Left ventricle myocardium superior (tissue), 1 donor: ENCODE results near the gene HP. TPM values are rescaled to one million over a fixed set of nuclear protein-coding genes. Genes with fewer than 3 reads are reported as not detected.
"Not testable (repeated sequence)": the region's sequence is repeated elsewhere in the genome, so short reads cannot be mapped to it uniquely, and the experiment has no call there.

ENCODE experiments used
- ATAC-seq: fragments of 200-7000 bp; cut with Tn5 transposase; one replicate; pipeline ENCODE4 v1.9.1; 2020; ENCODE audit warnings: mild to moderate bottlenecking, moderate library complexity
- DNase-seq: peaks from one replicate; pipeline ENCODE4 v3.0.0-alpha.2; 2020
- intact Hi-C: fragments of 100-400 bp; cut with micrococcal nuclease; formaldehyde crosslinking; loops from one replicate; pipeline ENCODE4 v1.11.0; 2022
- total RNA-seq: library from RNA; stranded (reverse); fragmentation: NEBNext Ultra II Directional; extraction: Animal tissue kit (Norgen Biotek cat#: 25700); gene quantifications from one replicate; pipeline ENCODE4 v1.2.1, GENCODE V29; 2021
- donor health status: DM: no; HTN: yes; CAD: no; lungs with severe emphysema.

Gene HP
- total RNA-seq, 1 donor from 2014 or later, result 80.3 TPM

GRCh38 chr16:72073560-72074230, 19.4 kb downstream of the HP start:
- intact Hi-C loops, result no loop called here

DNA sequence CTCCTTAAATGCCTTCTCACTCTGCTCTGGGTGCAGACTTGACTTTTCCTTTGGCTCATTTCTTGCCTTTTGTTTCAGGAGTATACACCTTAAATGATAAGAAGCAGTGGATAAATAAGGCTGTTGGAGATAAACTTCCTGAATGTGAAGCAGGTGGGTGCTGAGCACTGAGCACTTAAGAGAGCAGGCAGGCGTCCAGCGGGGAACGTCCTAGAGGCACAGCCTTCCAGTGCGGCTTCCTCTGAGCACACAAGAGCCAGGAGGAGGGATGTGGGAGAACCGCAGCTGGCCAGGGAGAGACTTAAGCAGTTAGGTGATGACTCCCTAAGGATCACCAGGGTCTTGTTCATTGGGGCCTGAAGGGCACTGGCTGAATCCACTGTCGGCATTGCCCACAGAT, 20.8 kb downstream of the HP start:
- peak; percentile 68 for ATAC-seq
- intact Hi-C loops, DNase-seq: not testable (repeated sequence)

More at GRCh38 chr16:72073560-72074230, 19.4 kb downstream of the HP start:
- peak; percentile 93 for ATAC-seq
- peak; percentile 70 for DNase-seq

DNA sequence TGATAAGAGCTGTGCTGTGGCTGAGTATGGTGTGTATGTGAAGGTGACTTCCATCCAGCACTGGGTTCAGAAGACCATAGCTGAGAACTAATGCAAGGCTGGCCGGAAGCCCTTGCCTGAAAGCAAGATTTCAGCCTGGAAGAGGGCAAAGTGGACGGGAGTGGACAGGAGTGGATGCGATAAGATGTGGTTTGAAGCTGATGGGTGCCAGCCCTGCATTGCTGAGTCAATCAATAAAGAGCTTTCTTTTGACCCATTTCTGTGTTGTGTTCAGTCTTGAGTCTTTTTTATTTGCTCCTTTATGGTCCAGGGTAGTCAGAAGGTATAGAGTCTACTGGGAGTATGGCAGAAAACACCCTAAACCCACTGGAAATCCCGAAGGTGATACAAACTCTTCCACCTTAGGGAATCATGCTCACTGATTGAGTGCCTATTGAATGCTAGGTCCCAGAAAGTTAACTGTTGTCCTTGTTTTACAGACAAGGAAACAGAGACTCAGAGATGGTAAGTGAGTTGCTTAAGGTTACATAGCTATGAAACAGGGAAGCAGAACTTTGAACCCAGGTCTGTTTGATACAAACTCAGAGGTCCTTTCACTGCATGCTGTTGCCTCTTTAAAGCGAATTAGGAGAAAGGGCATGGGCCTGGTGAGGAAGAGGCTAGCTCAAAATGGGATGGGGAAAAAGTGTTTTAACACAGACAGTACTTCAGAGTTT, 22.8 kb downstream of the HP start:
- intact Hi-C loops, DNase-seq, ATAC-seq: not testable (repeated sequence)

GRCh38 chr16:72083778-72084404, 29.6 kb downstream of the HP start:
- DNase-seq (no peak), ATAC-seq (no peak)
- intact Hi-C loops, result no loop called here

- DNase-seq, result no peak
- intact Hi-C loops, result no loop called here
- no peak for ATAC-seq
Measured at GRCh38 chr16:72084445-72084844, 30.1 kb downstream of the HP start.

GRCh38 chr16:72085002-72085401, 30.7 kb downstream of the HP start:
- ATAC-seq (peak; percentile 97), DNase-seq (peak; percentile 81)
- intact Hi-C loops, result no loop called here

DNA sequence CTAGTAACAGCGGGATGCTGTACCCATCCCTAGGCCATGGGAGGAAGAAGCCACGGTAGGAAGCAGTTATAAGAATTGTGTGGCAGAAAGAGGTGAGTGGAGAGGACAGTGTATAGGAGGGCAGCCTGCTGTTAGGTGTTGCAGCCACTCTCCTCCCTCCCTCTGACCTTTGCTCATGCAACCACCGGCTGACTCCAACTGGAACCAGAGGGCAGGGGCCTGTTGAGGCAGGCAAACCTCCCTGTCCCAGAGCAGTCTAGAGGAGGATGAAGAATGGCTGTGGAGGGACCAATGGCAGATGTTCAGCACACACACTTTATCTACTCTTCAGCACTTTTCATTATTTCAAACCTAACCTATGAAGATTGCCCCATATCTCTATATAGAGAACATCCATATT, 36.9 kb downstream of the HP start:
- DNase-seq (no peak), ATAC-seq (no peak)
- intact Hi-C loops, result no loop called here

DNA sequence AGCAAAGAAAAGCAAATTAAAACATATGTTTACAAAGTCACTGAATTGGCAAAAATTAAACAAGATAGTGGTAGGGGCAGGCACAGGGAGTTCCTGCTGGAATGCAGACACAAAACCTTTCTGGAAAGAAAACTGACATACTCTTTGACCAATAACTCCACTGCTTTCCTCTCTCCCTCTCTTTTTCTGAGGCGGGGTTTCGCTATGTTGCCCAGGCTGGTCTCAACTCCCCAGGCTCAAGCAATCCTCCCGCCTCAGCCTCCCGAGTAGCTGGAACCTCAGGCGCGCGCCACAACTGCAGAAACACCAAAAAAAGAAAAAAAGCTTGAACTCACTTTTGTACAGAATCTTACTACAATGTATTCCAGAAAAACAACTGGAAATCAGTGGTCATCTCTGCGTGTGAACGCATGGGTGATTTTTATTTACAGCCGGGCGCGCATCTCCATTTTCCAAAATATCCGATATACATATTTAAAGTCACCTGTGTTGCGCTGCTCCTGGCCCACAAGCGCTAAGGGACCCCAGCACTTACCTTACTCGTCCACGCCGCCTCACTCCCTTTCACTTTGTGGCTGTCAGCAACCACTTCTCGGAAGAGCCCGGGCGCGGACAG, 38.6 kb downstream of the HP start:
- intact Hi-C loops, result no loop called here
- no peak for DNase-seq
- peak; percentile 52 for ATAC-seq

- DNase-seq, result peak; percentile 93
- intact Hi-C loops, result no loop called here
- peak; percentile 99 for ATAC-seq
Measured at GRCh38 chr16:72093448-72094265, 39.4 kb downstream of the HP start, which contains the start of the genes DHX38 and TXNL4B. TSS of gene DHX38 (plus strand) at chr16:72093847. CDS start at chr16:72096158, 2,311 bp downstream. TSS of gene TXNL4B (minus strand) at chr16:72093620. CDS start at chr16:72090749, 2,871 bp downstream.

DNA sequence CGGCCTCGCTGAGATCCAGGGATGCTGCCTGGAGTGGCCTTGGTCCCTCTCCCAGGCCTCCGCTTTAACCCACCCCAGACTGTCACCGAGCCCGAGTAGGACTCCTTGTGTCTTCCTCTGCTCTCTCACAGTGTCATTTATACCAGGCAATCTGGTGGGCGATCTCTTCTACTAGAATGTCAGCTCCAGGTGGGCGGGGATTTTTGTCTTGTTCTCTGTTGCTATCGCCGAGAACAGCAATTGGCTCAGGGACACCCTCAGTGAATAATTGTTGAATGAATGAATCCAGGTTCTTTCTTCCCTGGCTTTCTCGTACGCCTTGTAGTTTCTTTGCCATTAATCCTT, 39.9 kb downstream of the HP start:
- intact Hi-C loops, result no loop called here
- DNase-seq, result no peak

GRCh38 chr16:72098936-72099335, 44.6 kb downstream of the HP start:
- intact Hi-C loops, result loop anchor here (2.0 kb wide), 1 partner anchor 32 kb away; no protein-coding TSS in a partner anchor
- no peak for DNase-seq
- ATAC-seq, result no peak

More for the DNA sequence above, 39.9 kb downstream of the HP start:
- no peak for ATAC-seq

- intact Hi-C loops, result loop anchor here (2.0 kb wide), 1 partner anchor 33 kb away; no protein-coding TSS in a partner anchor
- ATAC-seq, result peak; percentile 87
- DNase-seq, result no peak
Measured at GRCh38 chr16:72099377-72099818, 45.1 kb downstream of the HP start.

DNA sequence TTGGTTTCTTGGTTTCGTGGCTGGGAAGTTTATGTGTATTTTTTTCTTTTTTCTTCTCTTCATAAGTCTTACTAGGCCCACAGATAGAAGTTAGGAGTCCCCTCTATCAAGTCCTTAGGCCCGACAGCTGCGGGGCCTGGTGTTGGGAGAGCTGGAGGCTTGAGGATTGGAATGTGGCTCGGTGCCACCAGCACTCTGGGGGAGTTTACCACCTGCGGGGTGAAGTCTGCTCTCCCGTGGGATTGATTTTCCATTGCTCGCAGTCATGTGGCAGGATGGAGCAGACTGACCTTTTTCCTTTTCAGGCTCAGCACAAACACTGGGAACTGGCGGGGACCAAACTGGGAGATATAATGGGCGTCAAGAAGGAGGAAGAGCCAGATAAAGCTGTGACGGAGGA, 46.9 kb downstream of the HP start:
- intact Hi-C loops, result no loop called here

DNA sequence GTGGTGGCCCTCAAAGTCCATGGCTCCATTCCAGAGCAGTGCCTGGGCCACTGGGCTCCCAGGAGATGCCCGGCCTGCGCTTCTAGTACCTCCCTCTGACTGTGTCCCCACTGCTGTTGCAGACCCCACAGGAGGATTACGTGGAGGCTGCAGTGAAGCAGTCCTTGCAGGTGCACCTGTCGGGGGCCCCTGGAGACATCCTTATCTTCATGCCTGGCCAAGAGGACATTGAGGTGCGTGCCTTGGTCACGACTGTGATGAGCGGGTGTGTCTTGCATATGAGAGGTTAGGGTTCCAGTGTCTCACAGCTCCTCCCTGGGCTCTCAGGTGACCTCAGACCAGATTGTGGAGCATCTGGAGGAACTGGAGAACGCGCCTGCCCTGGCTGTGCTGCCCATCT, 50.6 kb downstream of the HP start:
- no peak for ATAC-seq
- intact Hi-C loops, result no loop called here
- DNase-seq, result no peak

More for the DNA sequence above, 46.9 kb downstream of the HP start:
- DNase-seq (no peak), ATAC-seq (no peak)

- no peak for ATAC-seq
- DNase-seq, result no peak
- intact Hi-C loops, result no loop called here
Measured at GRCh38 chr16:72105978-72106377, 51.7 kb downstream of the HP start.

- ATAC-seq (no peak), DNase-seq (no peak)
- intact Hi-C loops, result no loop called here
Measured at GRCh38 chr16:72107371-72107770, 53.1 kb downstream of the HP start.

- ATAC-seq (no peak), DNase-seq (no peak)
- intact Hi-C loops, result no loop called here
Measured at GRCh38 chr16:72108353-72109102, 54.2 kb downstream of the HP start.

DNA sequence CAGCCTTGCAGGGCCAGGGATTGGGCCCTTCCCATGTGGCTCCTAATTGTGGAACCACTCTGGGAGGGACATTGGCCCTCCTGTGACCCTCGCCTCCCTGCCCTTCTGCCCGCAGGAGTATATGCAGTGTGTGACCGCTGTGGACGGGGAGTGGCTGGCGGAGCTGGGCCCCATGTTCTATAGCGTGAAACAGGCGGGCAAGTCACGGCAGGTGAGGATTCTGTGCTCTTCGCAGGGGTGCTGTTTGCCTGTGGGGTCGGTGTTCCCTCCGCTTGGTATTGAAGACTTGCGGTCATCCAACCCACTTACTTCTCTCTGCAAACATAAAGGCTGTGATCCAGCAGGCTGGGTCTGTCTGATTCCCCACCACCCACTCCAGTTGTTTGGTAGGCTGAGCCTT, 55.0 kb downstream of the HP start:
- intact Hi-C loops, result no loop called here
- DNase-seq, result no peak
- no peak for ATAC-seq
